HG02840 (cell line): ENCODE measurements around the gene ABCG1.

Source experiments
- ATAC-seq: cut with Tn5 transposase; IDR thresholded peaks from one replicate; pipeline ENCODE4 v1.9.1; 2021; ENCODE audit warnings: mild to moderate bottlenecking, moderate library complexity, moderate number of reproducible peaks; ENCODE audit not compliant: unreplicated experiment, low FRiP score

Gene ABCG1

DNA sequence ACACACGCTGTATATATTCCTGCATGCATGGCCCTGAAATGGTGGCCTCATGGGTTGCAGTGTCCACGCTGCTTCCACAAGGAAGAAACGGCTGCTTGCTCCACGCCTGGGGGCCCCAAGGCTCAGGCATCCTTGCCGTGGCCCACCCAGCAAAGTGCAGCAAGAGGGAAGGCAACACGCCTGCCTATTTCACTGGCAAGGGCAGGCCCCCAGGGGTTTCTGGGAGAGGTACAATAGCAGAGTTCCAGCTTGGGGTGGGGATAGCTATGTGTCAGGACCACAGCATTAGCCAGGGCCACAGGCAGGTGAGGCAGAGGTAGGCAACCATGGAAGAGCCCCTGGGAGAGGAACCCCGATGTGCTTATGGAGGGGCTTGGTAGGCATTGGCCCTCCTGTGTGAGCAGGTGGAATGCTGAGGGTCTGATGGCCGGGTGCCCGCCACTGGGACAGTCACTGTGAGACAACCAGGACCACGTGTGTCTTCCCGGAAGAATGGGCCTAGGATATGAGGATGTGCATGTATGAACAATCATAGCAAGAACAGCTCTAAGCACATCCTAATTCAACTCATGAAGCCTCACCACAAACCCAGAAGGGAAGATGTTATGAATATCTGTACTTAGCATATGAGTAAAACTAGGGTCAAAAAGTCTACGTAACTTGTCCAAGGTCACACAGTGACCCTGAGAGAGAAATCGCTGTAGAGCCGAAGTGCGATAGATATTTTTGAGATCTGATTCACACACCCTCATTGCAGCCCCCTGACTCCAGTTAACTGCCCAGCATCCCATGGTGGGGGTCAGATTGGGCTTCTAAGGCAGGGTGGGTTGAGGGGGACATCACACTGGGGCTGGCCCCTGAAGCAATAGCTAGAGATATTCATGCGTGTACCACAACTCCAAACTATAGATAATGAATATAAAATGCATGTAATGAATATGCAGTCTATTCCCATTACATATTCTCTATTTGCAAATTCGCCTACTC is 120.1 kb downstream of the ABCG1 start:
- no peak for ATAC-seq

GRCh38 chr21:42340187-42341050 is 121.5 kb downstream of the ABCG1 start:
- no peak for ATAC-seq

- no peak for ATAC-seq
Measured at GRCh38 chr21:42341776-42342542, 123.0 kb downstream of the ABCG1 start.

GRCh38 chr21:42343101-42343500 is 124.2 kb downstream of the ABCG1 start:
- no peak for ATAC-seq

- ATAC-seq: no peak
Measured at GRCh38 chr21:42343556-42343955, 124.6 kb downstream of the ABCG1 start.

DNA sequence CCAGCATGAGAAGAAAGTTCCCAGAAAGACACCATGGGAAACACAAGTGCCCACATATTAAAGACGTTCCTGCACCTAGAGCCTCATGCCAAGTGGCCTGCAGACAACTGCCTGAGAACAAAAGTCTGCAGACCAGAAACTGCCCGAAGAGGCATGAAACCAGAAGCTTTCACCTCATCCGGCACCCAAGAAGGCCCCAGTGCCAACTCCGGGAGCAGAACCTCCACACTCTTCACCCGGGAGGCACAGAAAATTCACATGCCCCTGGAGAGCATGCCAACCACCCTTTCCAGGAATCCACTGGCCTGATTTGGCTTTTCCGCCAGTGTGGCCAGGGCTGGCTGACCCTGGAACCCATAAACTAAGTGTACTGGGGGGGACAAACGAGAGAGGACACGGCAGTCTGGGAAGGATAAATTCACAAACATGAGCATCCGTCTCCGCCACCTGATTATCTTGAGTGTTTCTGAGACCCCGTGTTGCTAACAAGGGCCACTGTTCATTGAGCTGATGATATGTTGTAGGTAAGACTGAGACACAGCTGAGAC is 125.1 kb downstream of the ABCG1 start:
- ATAC-seq: no peak

DNA sequence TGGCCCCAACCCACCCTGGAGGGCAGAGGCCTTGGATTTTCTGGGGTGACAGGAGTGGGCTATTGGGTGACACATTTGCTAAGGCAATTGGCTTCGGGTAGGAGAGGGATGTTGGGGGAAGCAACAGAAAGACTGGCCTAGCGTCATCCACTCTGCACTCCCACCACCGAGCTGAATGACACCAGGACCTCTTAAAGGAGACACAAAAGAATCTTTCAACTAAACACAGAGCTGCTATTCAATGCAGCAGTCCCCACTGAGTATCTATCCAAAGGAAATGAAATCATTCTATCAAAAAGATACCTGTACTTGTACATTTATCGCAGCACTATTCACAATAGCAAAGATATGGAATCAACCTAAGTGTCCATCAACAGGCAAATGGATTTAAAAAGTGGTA is 125.7 kb downstream of the ABCG1 start:
- no peak for ATAC-seq

DNA sequence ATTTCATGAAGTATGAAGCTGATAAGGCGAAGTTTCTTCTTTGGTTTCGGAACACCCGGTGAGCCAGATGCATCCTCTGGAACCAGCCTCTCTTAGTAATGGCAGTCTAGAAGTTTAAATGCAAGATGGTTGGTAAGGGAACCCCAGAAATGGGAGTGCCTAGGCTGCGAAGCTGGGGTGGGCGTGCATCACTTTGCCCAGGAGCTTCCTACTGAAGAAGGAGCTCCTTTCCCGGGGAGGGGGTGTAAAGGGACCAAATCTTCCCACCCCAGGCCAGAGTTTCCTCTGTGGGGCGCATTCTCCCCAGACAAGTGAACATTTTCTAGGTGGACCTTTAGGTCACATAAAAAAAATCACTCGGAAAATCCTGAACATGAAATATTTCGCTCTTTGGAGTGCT is 127.5 kb downstream of the ABCG1 start:
- ATAC-seq: no peak
